K562 (cell line): ENCODE results near the gene YOD1. TPM values are rescaled to one million over a fixed set of nuclear protein-coding genes. Genes with fewer than 3 reads are reported as not detected.

Source experiments
- CBX3 ChIP-seq, 2 experiments: IDR thresholded peaks; 1 replicate in 1 of 2; 2 replicates in 1 of 2; pipeline ENCODE4 v1.6.1; 2012; ENCODE audit warnings: inconsistent platforms in 2 of 2, low read length in 2 of 2, borderline replicate concordance in 1 of 2, control low read depth in 1 of 2
- CC2D1A ChIP-seq: fragments of 450-650 bp; IDR thresholded peaks from 2 replicates; pipeline ENCODE4 v1.6.1; 2017; ENCODE audit warnings: mild to moderate bottlenecking
- DACH1 ChIP-seq: fragments of 450-650 bp; IDR thresholded peaks from 2 replicates; pipeline ENCODE4 v1.6.1; 2018; ENCODE audit not compliant: partially characterized antibody
- EGR1 ChIP-seq: fragments of 450-650 bp; conservative IDR thresholded peaks from 2 replicates; pipeline ENCODE4 v1.6.1; 2017; ENCODE audit warnings: mild to moderate bottlenecking
- EHMT2 ChIP-seq: fragments of 450-650 bp; IDR thresholded peaks from 2 replicates; pipeline ENCODE4 v1.6.1; 2018; ENCODE audit warnings: antibody characterized with exemption
- HDAC2 ChIP-seq: fragments of 450-650 bp; IDR thresholded peaks from 2 replicates; pipeline ENCODE4 v1.6.1; 2016; ENCODE audit warnings: mild to moderate bottlenecking
- LARP7 ChIP-seq: fragments of 450-650 bp; IDR thresholded peaks from 2 replicates; pipeline ENCODE4 v1.6.1; 2016
- MTA1 ChIP-seq: fragments of 450-650 bp; IDR thresholded peaks from 2 replicates; pipeline ENCODE4 v1.6.1; 2017; ENCODE audit warnings: borderline replicate concordance
- NBN ChIP-seq: fragments of 450-650 bp; IDR thresholded peaks from 2 replicates; pipeline ENCODE4 v1.6.1; 2016; ENCODE audit warnings: low read depth, mild to moderate bottlenecking
- NFIC ChIP-seq: fragments of 450-650 bp; IDR thresholded peaks from 2 replicates; pipeline ENCODE4 v1.6.1; 2017; ENCODE audit warnings: mild to moderate bottlenecking, inconsistent platforms
- PTTG1 ChIP-seq: fragments of 450-650 bp; IDR thresholded peaks from 2 replicates; pipeline ENCODE4 v1.6.1; 2016; ENCODE audit warnings: low read depth, mild to moderate bottlenecking, missing genetic modification characterization, missing compliant biosample characterization
- SMAD1 ChIP-seq: fragments of 150-350 bp; IDR thresholded peaks from 2 replicates; pipeline ENCODE4 v1.6.1; 2014; ENCODE audit warnings: low read length, low read depth; ENCODE audit not compliant: partially characterized antibody
- SMARCE1 ChIP-seq: fragments of 450-650 bp; IDR thresholded peaks from 2 replicates; pipeline ENCODE4 v1.7.1; 2016; ENCODE audit warnings: mild to moderate bottlenecking
- SMC3 ChIP-seq: conservative IDR thresholded peaks from 2 replicates; pipeline ENCODE4 v1.6.1; 2011; ENCODE audit warnings: low read depth, low read length, improper control_type of control experiment; ENCODE audit not compliant: insufficient read depth
- SNRNP70 ChIP-seq: fragments of 200-400 bp; formaldehyde crosslinking; optimal IDR thresholded peaks from 2 replicates; pipeline ENCODE3; 2017; ENCODE audit warnings: low read depth, low read length
- SPI1 ChIP-seq: IDR thresholded peaks from 2 replicates; pipeline ENCODE4 v1.6.1; 2011; ENCODE audit warnings: low read depth, low read length, control low read depth, borderline replicate concordance
- ZMIZ1 ChIP-seq, 2 experiments: fragments of 150-350 bp in 1 of 2; IDR thresholded peaks; 2 replicates each; pipeline ENCODE4 v1.6.1; 2012 to 2016; ENCODE audit warnings: low read depth in 2 of 2, low read length in 2 of 2, mild to moderate bottlenecking in 1 of 2, moderate library complexity in 1 of 2
- ZNF175 ChIP-seq: fragments of 200-800 bp; sonication (Bioruptor generic); IDR thresholded peaks from 2 replicates; pipeline ENCODE4 v1.6.1; 2016; ENCODE audit warnings: low read depth, mild to moderate bottlenecking, missing genetic modification characterization, missing compliant biosample characterization
- ZNF224 ChIP-seq: sonication (generic); formaldehyde crosslinking; IDR thresholded peaks from 2 replicates; pipeline ENCODE4 v1.8.0; 2022; ENCODE audit warnings: mild to moderate bottlenecking, missing genetic modification reagents
- ZNF583 ChIP-seq: fragments of 250-450 bp; sonication (Bioruptor Pico); IDR thresholded peaks from 2 replicates; pipeline ENCODE4 v1.4.0; 2020
- ZNF696 ChIP-seq: fragments of 250-450 bp; sonication (Bioruptor Pico); conservative IDR thresholded peaks from 2 replicates; pipeline ENCODE4 v1.4.0; 2020; ENCODE audit warnings: mild to moderate bottlenecking, moderate library complexity
- polyA plus RNA-seq, 8 experiments: library from polyadenylated mRNA; depleted of rRNA in 4 of 8; stranded (reverse) in 5 of 8; unstranded in 3 of 8; fragments of >200 nt; fragmentation: Nextera tagmentation in 2 of 8; fragmentation: Illumina TruSeq in 1 of 8; extraction: Ambion mirVana in 2 of 8; extraction: Trizol in 1 of 8; gene quantifications; 2 replicates each; pipeline versions ENCODE4 v1.2.1 to v1.2.3, GENCODE V29; 2011 to 2014; ENCODE audit warnings: inconsistent platforms in 1 of 8, missing spikeins in 1 of 8
- total RNA-seq, 7 experiments: library from RNA; depleted of rRNA in 6 of 7; stranded (reverse); fragments of >200 nt in 6 of 7; fragmentation: Illumina TruSeq in 2 of 7; extraction: Trizol in 2 of 7; gene quantifications; 2 replicates each; pipeline versions ENCODE4 v1.2.1 to v1.2.3, GENCODE V29; 2011 to 2021; ENCODE audit warnings: low replicate concordance in 1 of 7
- TF ChIP-seq, protein P1 (sequence below): fragments of 450-650 bp; IDR thresholded peaks from 2 replicates; pipeline ENCODE4 v1.6.1; 2016; ENCODE audit warnings: mild to moderate bottlenecking
- TF ChIP-seq, protein P2 (sequence below): fragments of 450-650 bp; formaldehyde crosslinking; conservative IDR thresholded peaks from 2 replicates; pipeline ENCODE4 v1.4.0; 2022; ENCODE audit warnings: mild to moderate bottlenecking, missing genetic modification characterization

Gene YOD1
- total and polyA plus RNA-seq, 9 of the 15 experiments (the other 6 are each of a cell fraction or from before 2014, with no cell fraction given): 18.2 to 78.1 (median 46.9) TPM

- TF ChIP-seq, protein P1, sequence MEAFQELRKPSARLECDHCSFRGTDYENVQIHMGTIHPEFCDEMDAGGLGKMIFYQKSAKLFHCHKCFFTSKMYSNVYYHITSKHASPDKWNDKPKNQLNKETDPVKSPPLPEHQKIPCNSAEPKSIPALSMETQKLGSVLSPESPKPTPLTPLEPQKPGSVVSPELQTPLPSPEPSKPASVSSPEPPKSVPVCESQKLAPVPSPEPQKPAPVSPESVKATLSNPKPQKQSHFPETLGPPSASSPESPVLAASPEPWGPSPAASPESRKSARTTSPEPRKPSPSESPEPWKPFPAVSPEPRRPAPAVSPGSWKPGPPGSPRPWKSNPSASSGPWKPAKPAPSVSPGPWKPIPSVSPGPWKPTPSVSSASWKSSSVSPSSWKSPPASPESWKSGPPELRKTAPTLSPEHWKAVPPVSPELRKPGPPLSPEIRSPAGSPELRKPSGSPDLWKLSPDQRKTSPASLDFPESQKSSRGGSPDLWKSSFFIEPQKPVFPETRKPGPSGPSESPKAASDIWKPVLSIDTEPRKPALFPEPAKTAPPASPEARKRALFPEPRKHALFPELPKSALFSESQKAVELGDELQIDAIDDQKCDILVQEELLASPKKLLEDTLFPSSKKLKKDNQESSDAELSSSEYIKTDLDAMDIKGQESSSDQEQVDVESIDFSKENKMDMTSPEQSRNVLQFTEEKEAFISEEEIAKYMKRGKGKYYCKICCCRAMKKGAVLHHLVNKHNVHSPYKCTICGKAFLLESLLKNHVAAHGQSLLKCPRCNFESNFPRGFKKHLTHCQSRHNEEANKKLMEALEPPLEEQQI: no peak
- peak; percentile 75; the same call in 1 of the 2 replicates for TF ChIP-seq SMARCE1
- no peak for TF ChIP-seq ZNF224
- no peak for TF ChIP-seq ZNF696 (CRISPR knock-in tag)
- TF ChIP-seq NFIC: peak; percentile 27; the same call in 1 of the 2 replicates
- TF ChIP-seq ZNF175 (CRISPR knock-in tag): no peak
- no peak for TF ChIP-seq EGR1
- peak; percentile 59 for TF ChIP-seq MTA1
- no peak for TF ChIP-seq SNRNP70
- no peak for TF ChIP-seq ZNF583 (CRISPR knock-in tag)
- TF ChIP-seq ZMIZ1 (IDR thresholded peaks at IDR 0.05; ENCODE audit: low read depth in 2 of 2, low read length in 2 of 2): no peak
- peak; percentile 70; the same call in 1 of the 2 replicates for TF ChIP-seq CC2D1A
- 0 out of 2 replicates have a peak, but pooled peaks have one; percentile 11 for TF ChIP-seq LARP7
- peak; percentile 52; the same call in 1 of the 2 replicates for TF ChIP-seq SMC3
- TF ChIP-seq CBX3 (IDR thresholded peaks at IDR 0.05; ENCODE audit: borderline replicate concordance in 1 of 2, low read length in 2 of 2): peak in 1 of 2 experiments; percentile 55; a peak in 1 of 3 replicates
- TF ChIP-seq DACH1: no peak
- TF ChIP-seq PTTG1 (tag): no peak
- TF ChIP-seq, protein P2, sequence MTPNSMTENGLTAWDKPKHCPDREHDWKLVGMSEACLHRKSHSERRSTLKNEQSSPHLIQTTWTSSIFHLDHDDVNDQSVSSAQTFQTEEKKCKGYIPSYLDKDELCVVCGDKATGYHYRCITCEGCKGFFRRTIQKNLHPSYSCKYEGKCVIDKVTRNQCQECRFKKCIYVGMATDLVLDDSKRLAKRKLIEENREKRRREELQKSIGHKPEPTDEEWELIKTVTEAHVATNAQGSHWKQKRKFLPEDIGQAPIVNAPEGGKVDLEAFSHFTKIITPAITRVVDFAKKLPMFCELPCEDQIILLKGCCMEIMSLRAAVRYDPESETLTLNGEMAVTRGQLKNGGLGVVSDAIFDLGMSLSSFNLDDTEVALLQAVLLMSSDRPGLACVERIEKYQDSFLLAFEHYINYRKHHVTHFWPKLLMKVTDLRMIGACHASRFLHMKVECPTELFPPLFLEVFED (CRISPR knock-in tag): 0 out of 2 replicates have a peak, but pooled peaks have one; percentile 14
- peak; percentile 79 for TF ChIP-seq NBN
- TF ChIP-seq SPI1: peak; percentile 70
- TF ChIP-seq SMAD1: no peak
- TF ChIP-seq EHMT2: peak; percentile 80
- TF ChIP-seq HDAC2: 0 out of 2 replicates have a peak, but pooled peaks have one; percentile 47
Measured at GRCh38 chr1:207004931-207005830, 45.8 kb downstream of the YOD1 start (continued).
